K562 (cell line): Measurements from ENCODE around the gene RGN. TPM values are rescaled to one million over a fixed set of nuclear protein-coding genes. Genes with fewer than 3 reads are reported as not detected.

ENCODE experiments used
- ARNT ChIP-seq, 2 experiments: fragments of 450-650 bp; IDR thresholded peaks; 2 replicates each; pipeline ENCODE4 v1.6.1; 2016; ENCODE audit warnings: mild to moderate bottlenecking in 1 of 2
- FOXJ2 ChIP-seq: fragments of 200-800 bp; sonication (Bioruptor generic); IDR thresholded peaks from 2 replicates; pipeline ENCODE4 v1.6.1; 2016; ENCODE audit warnings: missing genetic modification characterization, missing compliant biosample characterization
- FOXK1 ChIP-seq: sonication (generic); formaldehyde crosslinking; IDR thresholded peaks from 2 replicates; pipeline ENCODE4 v1.8.0; 2022; ENCODE audit warnings: missing genetic modification reagents, mild to moderate bottlenecking, borderline replicate concordance
- GATA2 ChIP-seq: sonication (generic); formaldehyde crosslinking; IDR thresholded peaks from 2 replicates; pipeline ENCODE4 v1.4.0; 2020; ENCODE audit warnings: mild to moderate bottlenecking, missing genetic modification reagents
- NR2C2 ChIP-seq, 2 experiments: fragments of 200-800 bp in 1 of 2; sonication (Bioruptor generic) in 1 of 2; sonication (generic) in 1 of 2; formaldehyde crosslinking in 1 of 2; IDR thresholded peaks; 2 replicates each; pipeline versions ENCODE4 v1.6.1 to v1.8.0; 2016 to 2022; ENCODE audit warnings: mild to moderate bottlenecking in 1 of 2, missing compliant biosample characterization in 1 of 2, missing genetic modification characterization in 1 of 2, missing genetic modification reagents in 1 of 2
- RNF2 ChIP-seq: sonication (generic); IDR thresholded peaks from 2 replicates; pipeline ENCODE4 v1.6.1; 2016
- SMARCA4 ChIP-seq: fragments of 450-650 bp; IDR thresholded peaks from 2 replicates; pipeline ENCODE4 v1.6.1; 2016
- ZNF384 ChIP-seq: IDR thresholded peaks from 2 replicates; pipeline ENCODE4 v1.6.1; 2012; ENCODE audit warnings: low read depth, low read length, improper control_type of control experiment
- polyA plus RNA-seq, 8 experiments: library from polyadenylated mRNA; depleted of rRNA in 4 of 8; stranded (reverse) in 5 of 8; unstranded in 3 of 8; fragments of >200 nt; fragmentation: Nextera tagmentation in 2 of 8; fragmentation: Illumina TruSeq in 1 of 8; extraction: Ambion mirVana in 2 of 8; extraction: Trizol in 1 of 8; gene quantifications; 2 replicates each; pipeline versions ENCODE4 v1.2.1 to v1.2.3, GENCODE V29; 2011 to 2014; ENCODE audit warnings: inconsistent platforms in 1 of 8, missing spikeins in 1 of 8
- total RNA-seq, 7 experiments: library from RNA; depleted of rRNA in 6 of 7; stranded (reverse); fragments of >200 nt in 6 of 7; fragmentation: Illumina TruSeq in 2 of 7; extraction: Trizol in 2 of 7; gene quantifications; 2 replicates each; pipeline versions ENCODE4 v1.2.1 to v1.2.3, GENCODE V29; 2011 to 2021; ENCODE audit warnings: low replicate concordance in 1 of 7
- TF ChIP-seq, protein P1 (sequence below), 2 experiments: IDR thresholded peaks; 2 replicates each; pipeline ENCODE4 v1.6.1; 2011; ENCODE audit warnings: borderline replicate concordance in 1 of 2, control low read depth in 1 of 2, low read depth in 1 of 2, low read length in 1 of 2, mild to moderate bottlenecking in 1 of 2, mixed read lengths in 1 of 2, moderate library complexity in 1 of 2; ENCODE audit not compliant: insufficient read depth in 1 of 2, insufficient read length in 1 of 2, poor library complexity in 1 of 2, severe bottlenecking in 1 of 2; ENCODE audit errors: extremely low read depth in 1 of 2
- TF ChIP-seq, protein P2 (sequence below): fragments of 450-650 bp; IDR thresholded peaks from 2 replicates; pipeline ENCODE4 v1.6.1; 2014; ENCODE audit warnings: low read depth, mild to moderate bottlenecking, moderate library complexity, borderline replicate concordance
- TF ChIP-seq, protein P3 (sequence below), 2 experiments: fragments of 450-650 bp in 1 of 2; sonication (generic) in 1 of 2; formaldehyde crosslinking in 1 of 2; IDR thresholded peaks in 1 of 2; conservative IDR thresholded peaks in 1 of 2; 2 replicates each; pipeline versions ENCODE4 v1.6.1 to v1.8.1; 2016 to 2023; ENCODE audit warnings: mild to moderate bottlenecking in 2 of 2, moderate library complexity in 2 of 2, inconsistent platforms in 1 of 2, missing genetic modification reagents in 1 of 2
- TF ChIP-seq, protein P4 (sequence below): fragments of 200-600 bp; sonication (generic); IDR thresholded peaks from one replicate; pipeline ENCODE4 v1.6.1; 2012; ENCODE audit warnings: mild to moderate bottlenecking, low read depth, low read length, inconsistent platforms

Gene RGN
- total and polyA plus RNA-seq, 9 of the 15 experiments (the other 6 are each of a cell fraction or from before 2014, with no cell fraction given), result not detected

DNA sequence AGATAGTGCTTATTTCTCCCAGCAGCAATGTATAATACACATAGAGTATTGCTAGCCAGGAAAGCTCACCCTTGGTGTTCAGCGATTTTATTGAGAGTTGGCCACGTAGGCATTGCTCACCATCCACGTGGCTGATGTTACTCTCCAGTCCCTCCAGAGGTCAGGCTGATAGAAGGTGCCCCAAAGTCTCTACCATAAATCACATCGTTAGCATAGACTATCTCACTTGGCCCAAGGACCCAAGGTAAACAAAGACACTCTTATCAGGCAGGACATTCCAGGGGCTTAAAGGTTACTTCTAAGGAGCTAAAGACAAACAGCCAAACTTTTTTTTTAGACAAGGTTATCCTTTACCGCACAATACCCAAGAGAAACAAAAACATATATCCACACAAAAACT is 30.3 kb upstream of the RGN start (continued):
- TF ChIP-seq, protein P1, sequence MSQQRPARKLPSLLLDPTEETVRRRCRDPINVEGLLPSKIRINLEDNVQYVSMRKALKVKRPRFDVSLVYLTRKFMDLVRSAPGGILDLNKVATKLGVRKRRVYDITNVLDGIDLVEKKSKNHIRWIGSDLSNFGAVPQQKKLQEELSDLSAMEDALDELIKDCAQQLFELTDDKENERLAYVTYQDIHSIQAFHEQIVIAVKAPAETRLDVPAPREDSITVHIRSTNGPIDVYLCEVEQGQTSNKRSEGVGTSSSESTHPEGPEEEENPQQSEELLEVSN (IDR thresholded peaks at IDR 0.05; ENCODE audit: borderline replicate concordance in 1 of 2, extremely low read depth in 1 of 2, insufficient read depth in 1 of 2, insufficient read length in 1 of 2, low read depth in 1 of 2, low read length in 1 of 2, poor library complexity in 1 of 2, severe bottlenecking in 1 of 2), result peak in 1 of 2 experiments; percentile 51
- TF ChIP-seq NR2C2 (CRISPR knock-in tag; IDR thresholded peaks at IDR 0.05), result no peak
- TF ChIP-seq NR2C2 (tag; IDR thresholded peaks at IDR 0.05), result peak; percentile 38; the same call in 1 of the 2 replicates
- peak; percentile 93 for TF ChIP-seq SMARCA4
- TF ChIP-seq, protein P2, sequence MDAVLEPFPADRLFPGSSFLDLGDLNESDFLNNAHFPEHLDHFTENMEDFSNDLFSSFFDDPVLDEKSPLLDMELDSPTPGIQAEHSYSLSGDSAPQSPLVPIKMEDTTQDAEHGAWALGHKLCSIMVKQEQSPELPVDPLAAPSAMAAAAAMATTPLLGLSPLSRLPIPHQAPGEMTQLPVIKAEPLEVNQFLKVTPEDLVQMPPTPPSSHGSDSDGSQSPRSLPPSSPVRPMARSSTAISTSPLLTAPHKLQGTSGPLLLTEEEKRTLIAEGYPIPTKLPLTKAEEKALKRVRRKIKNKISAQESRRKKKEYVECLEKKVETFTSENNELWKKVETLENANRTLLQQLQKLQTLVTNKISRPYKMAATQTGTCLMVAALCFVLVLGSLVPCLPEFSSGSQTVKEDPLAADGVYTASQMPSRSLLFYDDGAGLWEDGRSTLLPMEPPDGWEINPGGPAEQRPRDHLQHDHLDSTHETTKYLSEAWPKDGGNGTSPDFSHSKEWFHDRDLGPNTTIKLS, result peak; percentile 97
- no peak for TF ChIP-seq FOXK1
- peak in 1 of 2 experiments; percentile 66; a peak in 1 of 4 replicates for TF ChIP-seq ARNT (IDR thresholded peaks at IDR 0.05)
- TF ChIP-seq, protein P3, sequence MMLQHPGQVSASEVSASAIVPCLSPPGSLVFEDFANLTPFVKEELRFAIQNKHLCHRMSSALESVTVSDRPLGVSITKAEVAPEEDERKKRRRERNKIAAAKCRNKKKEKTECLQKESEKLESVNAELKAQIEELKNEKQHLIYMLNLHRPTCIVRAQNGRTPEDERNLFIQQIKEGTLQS (IDR thresholded peaks at IDR 0.05), result peak; percentile 36; the same call in 1 of the 2 replicates
- TF ChIP-seq, protein P3 (CRISPR knock-in tag; conservative IDR thresholded peaks at IDR 0.05), result no peak
- TF ChIP-seq ZNF384, result peak; percentile 83
- peak; percentile 68 for TF ChIP-seq FOXJ2 (tag)
- TF ChIP-seq GATA2 (CRISPR knock-in tag), result peak; percentile 57
- TF ChIP-seq RNF2, result 0 out of 2 replicates have a peak, but pooled peaks have one; percentile 47
- TF ChIP-seq, protein P4, sequence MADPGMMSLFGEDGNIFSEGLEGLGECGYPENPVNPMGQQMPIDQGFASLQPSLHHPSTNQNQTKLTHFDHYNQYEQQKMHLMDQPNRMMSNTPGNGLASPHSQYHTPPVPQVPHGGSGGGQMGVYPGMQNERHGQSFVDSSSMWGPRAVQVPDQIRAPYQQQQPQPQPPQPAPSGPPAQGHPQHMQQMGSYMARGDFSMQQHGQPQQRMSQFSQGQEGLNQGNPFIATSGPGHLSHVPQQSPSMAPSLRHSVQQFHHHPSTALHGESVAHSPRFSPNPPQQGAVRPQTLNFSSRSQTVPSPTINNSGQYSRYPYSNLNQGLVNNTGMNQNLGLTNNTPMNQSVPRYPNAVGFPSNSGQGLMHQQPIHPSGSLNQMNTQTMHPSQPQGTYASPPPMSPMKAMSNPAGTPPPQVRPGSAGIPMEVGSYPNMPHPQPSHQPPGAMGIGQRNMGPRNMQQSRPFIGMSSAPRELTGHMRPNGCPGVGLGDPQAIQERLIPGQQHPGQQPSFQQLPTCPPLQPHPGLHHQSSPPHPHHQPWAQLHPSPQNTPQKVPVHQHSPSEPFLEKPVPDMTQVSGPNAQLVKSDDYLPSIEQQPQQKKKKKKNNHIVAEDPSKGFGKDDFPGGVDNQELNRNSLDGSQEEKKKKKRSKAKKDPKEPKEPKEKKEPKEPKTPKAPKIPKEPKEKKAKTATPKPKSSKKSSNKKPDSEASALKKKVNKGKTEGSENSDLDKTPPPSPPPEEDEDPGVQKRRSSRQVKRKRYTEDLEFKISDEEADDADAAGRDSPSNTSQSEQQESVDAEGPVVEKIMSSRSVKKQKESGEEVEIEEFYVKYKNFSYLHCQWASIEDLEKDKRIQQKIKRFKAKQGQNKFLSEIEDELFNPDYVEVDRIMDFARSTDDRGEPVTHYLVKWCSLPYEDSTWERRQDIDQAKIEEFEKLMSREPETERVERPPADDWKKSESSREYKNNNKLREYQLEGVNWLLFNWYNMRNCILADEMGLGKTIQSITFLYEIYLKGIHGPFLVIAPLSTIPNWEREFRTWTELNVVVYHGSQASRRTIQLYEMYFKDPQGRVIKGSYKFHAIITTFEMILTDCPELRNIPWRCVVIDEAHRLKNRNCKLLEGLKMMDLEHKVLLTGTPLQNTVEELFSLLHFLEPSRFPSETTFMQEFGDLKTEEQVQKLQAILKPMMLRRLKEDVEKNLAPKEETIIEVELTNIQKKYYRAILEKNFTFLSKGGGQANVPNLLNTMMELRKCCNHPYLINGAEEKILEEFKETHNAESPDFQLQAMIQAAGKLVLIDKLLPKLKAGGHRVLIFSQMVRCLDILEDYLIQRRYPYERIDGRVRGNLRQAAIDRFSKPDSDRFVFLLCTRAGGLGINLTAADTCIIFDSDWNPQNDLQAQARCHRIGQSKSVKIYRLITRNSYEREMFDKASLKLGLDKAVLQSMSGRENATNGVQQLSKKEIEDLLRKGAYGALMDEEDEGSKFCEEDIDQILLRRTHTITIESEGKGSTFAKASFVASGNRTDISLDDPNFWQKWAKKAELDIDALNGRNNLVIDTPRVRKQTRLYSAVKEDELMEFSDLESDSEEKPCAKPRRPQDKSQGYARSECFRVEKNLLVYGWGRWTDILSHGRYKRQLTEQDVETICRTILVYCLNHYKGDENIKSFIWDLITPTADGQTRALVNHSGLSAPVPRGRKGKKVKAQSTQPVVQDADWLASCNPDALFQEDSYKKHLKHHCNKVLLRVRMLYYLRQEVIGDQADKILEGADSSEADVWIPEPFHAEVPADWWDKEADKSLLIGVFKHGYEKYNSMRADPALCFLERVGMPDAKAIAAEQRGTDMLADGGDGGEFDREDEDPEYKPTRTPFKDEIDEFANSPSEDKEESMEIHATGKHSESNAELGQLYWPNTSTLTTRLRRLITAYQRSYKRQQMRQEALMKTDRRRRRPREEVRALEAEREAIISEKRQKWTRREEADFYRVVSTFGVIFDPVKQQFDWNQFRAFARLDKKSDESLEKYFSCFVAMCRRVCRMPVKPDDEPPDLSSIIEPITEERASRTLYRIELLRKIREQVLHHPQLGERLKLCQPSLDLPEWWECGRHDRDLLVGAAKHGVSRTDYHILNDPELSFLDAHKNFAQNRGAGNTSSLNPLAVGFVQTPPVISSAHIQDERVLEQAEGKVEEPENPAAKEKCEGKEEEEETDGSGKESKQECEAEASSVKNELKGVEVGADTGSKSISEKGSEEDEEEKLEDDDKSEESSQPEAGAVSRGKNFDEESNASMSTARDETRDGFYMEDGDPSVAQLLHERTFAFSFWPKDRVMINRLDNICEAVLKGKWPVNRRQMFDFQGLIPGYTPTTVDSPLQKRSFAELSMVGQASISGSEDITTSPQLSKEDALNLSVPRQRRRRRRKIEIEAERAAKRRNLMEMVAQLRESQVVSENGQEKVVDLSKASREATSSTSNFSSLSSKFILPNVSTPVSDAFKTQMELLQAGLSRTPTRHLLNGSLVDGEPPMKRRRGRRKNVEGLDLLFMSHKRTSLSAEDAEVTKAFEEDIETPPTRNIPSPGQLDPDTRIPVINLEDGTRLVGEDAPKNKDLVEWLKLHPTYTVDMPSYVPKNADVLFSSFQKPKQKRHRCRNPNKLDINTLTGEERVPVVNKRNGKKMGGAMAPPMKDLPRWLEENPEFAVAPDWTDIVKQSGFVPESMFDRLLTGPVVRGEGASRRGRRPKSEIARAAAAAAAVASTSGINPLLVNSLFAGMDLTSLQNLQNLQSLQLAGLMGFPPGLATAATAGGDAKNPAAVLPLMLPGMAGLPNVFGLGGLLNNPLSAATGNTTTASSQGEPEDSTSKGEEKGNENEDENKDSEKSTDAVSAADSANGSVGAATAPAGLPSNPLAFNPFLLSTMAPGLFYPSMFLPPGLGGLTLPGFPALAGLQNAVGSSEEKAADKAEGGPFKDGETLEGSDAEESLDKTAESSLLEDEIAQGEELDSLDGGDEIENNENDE, result no peak
